ENCODE data around the gene C1QB.
"Not testable (repeated sequence)": the region's sequence is repeated elsewhere in the genome, so short reads cannot be mapped to it uniquely, and the experiment has no call there.

The C1QB gene

DNA sequence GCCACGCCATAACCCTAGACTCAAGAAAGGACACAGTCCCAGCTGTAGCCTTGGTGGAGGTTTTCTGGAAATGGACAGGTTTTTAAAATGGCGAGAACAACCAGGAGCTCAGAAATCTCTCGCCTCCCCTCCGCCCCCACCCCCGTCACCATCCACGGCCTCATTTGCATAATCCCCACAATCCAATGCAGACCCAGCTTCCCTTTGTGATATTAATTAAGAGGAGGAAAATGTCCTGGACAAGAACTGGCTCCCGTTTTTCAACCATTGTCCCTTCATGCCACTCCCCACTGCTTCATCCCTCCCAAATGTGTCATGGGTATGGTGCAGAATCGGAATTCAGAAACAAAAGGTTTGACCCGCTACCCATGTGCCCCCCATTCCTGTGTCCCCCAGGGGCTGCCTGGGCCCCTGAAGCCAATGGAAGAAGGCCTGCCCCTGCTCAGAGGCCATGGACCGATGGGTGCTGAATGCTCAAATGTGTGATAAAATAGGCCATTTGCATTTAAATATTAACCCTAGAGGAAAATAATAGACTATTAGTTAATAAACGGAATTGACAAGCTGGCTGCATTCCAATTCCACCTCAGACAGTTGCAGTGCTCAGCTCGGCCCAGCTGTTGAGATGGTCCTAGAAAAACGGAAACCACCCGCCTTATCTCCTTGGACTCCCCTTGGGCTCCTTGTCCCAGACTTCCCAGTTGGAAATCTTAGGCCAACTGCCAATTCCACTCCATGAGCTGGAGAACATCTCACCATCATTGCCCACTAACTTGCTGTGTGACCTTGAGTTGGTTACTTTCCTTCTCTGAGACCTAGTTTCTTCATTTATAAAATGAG is 46.9 kb downstream of the C1QB start:
- no peak for DNase-seq

DNA sequence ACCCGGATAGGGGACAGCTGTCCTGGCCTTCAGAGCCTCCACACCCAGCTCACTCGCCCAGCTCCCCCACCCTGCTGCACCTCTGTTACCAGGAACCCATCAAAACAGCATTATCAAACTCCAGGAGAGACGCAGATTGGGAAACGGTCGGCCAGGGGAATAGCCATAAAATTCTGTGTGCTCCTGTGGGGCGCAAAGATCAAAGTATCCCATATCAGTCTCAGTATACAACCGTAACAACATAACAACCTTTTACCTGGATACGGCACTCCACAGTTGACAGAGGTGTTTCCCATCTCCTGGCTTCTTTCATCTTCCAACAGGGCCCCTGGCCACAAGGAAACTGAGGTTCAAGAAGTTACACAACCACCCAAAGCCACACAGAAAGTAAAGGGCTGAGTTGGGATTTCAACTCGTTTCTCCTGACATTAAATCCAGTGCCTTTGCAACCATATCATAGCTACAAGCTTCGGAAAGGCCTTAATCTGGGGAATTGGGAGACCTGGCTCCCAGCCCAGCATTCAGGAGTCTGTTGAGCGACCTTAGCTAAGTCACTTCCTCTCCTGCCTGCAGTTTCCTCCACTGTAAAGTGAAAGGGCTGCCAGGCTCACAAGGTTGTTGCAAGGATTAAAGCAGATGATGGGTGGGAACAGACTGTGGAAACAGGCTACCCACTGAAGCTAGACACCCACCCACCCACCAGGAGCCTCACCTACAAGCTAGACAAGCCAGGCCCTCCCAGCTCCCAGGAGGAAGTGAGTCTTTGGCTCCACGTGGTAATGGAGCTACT is 49.5 kb downstream of the C1QB start:
- DNase-seq = no peak

DNA sequence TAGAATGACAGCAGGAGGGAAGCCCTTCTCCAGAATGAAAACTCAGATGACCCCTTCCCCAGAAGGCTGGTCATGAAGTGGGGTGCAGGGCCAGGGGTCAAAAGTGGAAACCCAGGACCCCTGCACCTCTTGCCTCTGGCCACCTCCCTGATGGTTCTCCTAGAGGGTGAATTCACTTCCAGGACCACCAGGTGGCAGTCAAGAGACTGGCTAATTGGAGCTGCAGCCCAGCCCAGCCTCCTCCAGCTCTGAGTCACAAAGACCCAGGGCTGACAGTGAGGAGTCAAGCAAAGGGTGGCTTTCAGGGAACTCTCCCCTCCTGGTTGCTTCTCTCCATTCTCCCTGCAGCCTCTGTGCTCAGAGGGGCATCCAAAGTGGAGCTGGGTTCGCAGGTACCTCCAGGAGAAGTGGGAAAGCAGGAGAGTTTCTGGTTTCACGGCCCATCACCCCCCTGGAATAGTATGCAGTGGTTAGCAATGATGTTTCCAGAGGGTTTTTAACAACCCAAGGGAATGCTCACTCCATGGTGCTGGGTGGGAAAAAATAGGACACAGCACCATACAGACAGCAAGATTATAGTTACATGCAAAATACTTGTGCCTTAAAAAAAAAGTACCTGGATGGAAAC is 51.5 kb downstream of the C1QB start:
- peak; percentile 58 for DNase-seq

DNA sequence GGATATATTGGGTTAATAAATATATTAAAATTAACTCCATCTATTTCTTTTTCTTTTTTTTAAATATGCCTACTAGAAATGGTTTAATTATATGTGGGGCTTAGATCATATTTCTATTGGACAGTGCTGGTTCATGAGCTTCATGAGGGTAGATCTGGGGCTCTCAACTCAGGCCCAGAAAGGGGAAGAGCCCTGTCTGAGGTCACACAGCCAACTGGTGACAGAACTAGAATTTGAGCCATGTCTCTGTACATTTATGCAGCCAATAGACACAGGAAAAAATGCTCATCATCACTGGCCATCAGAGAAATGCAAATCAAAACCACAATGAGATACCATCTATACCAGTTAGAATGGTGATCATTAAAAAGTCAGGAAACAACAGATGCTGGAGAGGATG is 52.5 kb downstream of the C1QB start:
- DNase-seq = no peak

DNA sequence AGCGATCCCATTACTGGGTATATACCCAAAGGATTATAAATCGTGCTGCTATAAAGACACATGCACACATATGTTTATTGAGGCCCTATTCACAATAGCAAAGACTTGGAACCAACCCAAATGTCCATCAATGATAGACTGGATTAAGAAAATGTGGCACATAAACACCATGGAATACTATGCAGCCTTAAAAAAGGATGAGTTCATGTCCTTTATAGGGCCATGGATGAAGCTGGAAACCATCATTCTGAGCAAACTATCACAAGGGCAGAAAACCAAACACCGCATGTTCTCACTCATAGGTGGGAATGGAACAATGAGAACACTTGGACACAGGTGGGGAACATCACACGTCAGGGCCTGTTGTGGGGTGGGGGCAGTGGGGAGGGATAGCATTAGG is 53.1 kb downstream of the C1QB start:
- not testable (repeated sequence) for DNase-seq

DNA sequence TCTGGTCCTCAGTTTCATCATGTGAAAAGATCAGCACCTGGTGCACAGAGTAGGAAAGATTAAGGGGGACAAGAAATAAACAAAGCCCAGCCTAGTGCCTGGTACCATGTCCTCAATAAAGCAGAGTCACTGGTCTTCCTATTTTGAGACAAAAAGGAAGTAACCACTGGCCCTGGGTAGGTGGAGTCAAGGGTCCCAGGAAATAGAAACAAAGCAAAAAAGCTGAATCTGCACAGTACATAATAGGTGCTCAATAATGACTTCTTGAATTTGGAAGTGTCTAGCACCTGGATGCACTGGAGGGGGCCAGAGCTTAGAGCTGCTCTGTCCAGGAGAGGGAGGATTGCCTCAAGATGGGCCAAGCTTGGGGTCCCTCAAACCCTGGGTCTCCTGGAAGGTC is 55.7 kb downstream of the C1QB start:
- no peak for DNase-seq

DNA sequence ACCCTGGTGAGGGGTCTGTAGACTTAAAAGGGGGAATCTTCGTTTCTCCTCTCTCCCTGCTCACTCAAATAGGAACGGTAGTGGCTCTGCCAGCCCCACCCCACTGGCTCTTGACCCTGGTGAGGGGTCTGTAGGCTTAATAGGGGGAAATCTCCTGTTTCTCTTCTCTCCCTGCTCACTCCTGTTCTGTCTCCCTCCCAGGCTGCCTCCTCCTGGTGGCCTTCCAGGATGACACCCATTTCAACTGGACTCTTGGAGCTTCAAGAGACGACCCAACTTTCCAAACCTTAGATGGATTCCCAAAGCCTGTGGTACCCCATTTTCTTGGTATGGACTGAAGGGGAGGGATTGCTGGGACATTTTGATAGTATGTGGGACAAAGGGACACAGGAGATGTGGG is 56.2 kb downstream of the C1QB start:
- no peak for DNase-seq

DNA sequence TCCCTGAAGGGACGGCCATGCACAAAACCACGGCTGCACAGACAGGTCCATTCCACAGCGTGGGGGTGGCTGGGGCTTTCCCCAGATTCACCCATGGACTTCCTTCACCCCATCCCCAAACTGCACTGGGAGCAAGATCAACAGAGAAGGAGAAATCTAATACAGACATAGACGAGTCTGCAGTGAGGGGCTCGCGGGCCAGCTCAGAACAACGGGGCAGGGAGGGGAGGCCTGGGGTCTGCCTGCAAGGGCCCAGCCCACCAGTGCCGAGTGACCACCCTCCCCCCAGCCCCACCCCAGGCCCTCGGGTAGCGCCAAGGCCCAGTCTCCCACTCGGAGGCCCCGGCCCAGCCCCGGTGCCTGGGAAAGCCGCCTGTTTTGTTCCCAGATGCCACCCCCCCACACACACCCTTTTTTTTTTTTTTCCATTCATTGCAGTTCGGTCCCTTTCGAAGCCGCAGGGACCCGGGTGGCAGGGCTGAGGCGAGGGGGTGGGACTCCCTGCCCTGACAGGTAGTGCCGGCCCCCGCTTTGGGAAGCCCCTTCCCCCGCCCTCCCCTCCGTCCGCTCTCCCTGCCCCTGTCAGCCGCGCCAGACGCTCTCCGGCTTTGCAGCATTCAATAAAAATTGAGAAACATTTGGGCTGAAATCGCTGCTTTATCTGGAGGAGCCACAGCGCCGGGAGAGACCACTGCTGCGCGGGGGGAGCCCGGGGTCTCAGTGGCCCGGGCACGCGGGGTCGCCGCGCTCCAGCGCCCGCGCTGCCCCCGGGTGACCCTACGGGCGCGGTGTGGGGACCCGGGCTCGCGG is 57.1 kb downstream of the C1QB start:
- DNase-seq = no peak

DNA sequence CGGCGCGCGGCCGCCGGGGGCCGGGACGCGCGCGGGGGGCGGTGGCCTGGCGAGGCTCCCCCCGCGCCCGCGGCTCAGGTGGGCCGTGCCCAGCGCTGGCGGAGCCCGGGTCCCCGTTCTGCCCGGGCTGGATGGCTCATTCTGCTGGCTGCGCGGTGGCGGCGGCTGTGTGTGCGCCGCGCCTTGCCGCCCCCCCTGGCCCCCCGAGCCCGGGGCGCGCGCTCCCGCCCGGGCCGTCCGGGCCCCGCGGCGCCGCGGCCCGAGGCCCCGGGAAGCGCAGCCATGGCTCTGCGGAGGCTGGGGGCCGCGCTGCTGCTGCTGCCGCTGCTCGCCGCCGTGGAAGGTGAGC is 57.6 kb downstream of the C1QB start, which contains the start of gene EPHB2:
Gene EPHB2, plus strand, starts transcription at position 139 of the 349 bp plus-strand sequence. Its CDS starts 144 bp downstream, at position 283.
- DNase-seq = no peak

DNA sequence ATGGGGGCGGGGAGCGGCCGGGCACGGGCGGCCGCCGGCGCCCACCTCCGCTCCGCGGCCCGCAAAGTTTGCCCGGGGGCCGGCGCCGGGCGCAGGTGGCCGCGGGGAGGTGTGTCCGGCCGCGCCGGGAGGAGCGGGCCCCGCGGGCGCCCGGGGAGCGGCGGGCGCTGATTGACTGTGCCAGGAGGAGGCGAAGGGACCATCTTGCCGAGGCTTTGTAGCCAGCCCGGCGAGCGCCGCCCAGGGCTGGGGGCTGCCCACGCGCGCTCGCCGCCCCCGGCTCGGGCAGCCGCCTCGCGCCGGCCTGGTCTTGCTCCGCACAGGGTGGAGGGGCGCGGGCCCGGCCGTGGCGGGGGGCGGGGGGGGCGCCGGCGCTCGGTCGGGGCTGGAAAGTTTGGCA is 58.0 kb downstream of the C1QB start:
- DNase-seq = no peak

Data from T-helper 9 cell (primary cell).